NCI-H2227 (cell line): ENCODE data around the gene ENPP5.
A peak's percentile ranks its signal among the peaks of the same experiment; 100 is the strongest.
"Not testable (repeated sequence)": the region's sequence is repeated elsewhere in the genome, so short reads cannot be mapped to it uniquely, and the experiment has no call there.

Source experiments
- DNase-seq: peaks from one replicate; lab custom pipeline; 2025; ENCODE audit not compliant: unreplicated experiment; lab: John Stamatoyannopoulos, UW

Gene ENPP5

DNA sequence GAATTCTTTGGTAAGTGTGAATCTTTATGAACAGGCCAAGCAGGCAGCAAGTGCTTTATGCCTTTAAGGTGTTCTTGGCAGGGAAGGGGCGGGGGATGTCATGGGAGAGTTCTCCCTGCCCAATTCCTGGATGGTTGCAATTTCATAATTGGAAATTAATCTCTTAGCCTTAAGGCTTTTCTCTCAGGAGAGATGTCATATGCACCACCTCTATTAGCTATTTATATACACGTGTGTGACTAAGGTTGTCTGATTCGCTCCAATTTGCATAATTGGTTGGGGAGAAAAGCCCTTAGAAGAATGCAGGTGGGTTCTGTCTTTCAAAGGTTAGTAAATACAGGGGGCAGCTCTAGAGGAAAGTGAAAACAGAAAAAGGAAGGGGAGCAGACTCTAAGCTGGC lies 5.2 kb upstream of the ENPP5 start:
- DNase-seq = no peak

DNA sequence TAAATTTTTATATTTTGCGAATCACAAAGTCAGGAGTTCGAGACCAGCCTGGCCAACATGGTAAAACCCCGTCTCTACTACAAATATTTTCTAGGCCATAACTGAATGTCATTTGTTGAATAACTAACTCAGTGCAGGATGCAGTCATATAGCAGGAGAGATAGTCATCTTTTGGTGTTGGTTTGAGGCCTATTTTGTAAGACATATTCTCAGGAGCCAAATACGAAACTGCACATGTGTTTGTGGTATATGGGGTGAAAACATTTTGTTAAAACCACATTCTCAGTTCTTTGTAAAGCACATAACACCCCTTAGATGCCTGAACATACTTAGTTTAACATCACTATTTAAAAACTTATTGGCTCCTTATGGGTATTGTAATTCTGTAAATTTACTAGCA lies 4.7 kb upstream of the ENPP5 start:
- no peak for DNase-seq

DNA sequence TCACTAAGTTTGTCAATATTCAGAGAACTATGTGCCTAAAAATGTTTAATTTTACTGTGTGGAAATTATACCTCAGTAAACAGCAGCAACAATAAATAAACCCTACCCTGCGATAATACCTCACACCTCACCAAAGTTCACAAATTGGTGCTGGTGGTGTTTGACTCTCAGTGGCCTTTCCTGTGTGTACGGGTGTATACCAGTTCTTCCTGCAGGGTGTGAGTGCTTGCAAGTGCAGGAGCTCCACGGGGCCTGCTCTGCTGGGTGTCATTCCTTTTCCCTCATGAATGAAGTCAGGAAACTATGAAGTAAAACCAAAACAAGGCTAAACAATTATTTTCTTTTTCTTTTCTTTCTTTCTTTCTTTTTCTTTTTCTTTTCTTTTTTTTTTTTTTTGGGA lies 4.1 kb upstream of the ENPP5 start:
- DNase-seq = no peak

DNA sequence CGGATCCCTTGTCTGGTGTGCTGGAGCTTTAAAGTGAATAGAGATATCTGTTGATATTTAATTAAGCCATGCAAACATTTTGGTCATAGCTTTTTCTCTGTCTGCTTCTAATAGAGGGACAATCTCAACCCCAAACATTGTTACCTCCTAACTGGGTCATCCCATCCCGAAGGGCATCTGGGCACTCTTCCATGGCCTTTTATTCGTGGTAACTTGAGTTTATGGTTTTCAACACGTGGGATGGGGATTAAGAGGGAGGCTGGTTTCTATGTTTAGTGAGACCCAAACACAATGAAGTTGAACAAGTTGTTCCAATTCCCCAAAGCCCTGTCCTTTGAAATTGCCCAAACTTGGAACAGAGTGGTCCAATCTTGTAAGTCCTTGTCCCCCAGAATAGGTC lies 1.4 kb upstream of the ENPP5 start:
- no peak for DNase-seq

DNA sequence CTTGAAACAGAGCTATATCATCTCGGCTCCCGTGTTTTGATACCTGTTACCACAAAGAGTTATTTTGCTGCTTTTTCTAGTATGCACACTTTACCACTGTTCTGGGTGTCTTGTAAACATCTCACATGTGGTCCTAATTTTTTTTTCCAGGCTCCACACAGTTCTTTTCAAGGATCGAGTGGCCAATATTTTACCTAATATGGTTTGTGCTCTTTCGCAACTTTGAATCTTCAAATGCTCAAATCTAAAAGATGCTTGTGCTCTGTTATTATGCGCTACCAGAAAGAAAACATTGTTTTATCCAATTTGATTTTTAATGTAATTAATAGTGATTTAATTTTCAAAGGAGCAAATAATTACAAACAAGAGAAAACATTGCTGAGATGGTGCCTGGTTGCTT lies 10.7 kb downstream of the ENPP5 start:
- DNase-seq = no peak

DNA sequence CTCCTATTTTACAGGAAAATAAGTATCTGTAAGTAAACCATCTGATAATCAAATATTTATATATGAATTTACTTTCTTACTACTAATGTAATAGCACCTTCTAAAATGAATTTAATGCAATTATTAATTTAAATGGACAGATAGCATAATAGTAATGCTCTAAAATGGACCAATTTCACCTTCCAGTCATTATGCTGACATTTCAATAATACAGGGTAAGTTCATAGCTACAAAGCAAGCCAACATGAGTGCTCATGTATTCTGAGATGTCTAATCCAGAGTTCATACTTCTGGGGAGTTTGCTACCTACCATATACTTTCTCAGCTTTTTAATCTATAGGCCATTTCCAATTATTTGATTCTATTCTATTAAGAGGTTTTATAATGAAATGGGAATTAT lies 11.6 kb downstream of the ENPP5 start:
- no peak for DNase-seq

DNA sequence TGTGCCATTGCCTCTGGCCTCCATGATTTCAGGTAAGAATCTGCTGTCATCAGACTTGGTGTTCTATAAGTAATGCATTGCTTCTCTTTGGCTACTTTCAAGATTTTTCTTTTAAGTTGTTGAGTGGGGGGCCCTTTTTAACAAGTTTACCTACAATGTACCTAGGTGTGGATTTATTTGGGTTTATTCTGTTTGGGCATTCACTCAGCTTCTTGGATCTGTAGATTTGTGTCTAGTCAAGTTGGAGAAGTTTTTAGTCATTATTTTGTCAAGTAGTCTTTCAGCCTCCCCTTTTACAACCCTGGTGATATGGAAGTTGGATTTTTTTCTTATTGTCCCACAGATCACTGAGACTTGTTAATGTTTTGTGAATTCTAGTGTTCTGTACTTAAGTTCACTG lies 14.1 kb downstream of the ENPP5 start:
- DNase-seq = no peak

DNA sequence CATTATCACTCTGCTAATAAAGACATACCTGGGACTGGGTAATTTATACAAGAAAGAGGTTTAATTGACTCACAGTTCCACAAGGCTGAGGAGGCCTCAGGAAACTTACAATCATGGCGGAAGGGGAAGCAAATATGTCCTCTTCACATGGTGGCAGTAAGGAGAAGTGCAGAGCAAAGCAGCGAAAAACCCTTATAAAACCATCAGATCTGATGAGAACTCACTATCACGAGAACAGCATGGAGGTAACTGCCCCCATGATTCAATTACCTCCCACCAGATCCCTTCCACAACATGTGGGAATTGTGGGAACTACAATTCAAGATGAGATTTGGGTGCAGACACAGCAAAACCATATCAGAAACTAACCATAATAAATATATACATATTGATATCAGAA lies 21.7 kb downstream of the ENPP5 start:
- DNase-seq = not testable (repeated sequence)

DNA sequence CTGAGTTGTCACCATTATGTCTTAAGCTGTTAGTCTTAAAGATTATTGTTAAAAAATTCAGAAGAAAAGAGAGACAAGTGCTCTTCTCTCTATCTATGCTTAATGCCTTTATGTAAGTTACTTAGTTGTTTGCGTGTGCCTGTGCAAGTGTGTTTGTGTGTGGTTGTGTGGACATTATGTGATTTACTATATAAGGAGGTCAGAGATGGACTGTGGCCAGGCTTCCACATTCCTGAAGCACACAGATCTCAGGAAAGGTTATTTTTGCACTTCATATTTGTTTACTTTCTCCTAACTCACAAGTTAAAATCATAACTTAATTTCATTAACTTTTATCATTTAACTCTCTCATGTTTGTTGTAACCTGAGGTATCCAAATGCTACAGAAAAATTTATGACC lies 26.5 kb downstream of the ENPP5 start:
- DNase-seq = no peak

DNA sequence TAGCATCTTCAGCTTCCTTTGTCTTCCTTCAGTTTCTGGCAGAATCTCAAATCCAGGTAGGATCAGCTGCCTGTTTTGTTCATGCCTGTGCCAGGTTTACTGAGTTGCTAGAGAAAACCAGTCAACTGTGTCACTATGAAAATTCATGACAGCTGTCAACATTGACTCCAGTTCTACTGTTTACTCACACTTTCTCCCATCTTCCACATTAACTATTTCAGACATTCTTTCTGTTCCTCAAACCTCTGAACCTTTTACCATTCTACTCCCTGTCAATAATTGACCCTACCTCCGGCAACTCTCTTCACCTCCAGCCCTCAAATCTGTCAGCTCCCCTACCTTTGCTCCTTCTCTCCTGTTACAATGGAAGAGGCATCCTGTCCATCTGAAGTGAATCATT lies 32.5 kb downstream of the ENPP5 start:
- no peak for DNase-seq

DNA sequence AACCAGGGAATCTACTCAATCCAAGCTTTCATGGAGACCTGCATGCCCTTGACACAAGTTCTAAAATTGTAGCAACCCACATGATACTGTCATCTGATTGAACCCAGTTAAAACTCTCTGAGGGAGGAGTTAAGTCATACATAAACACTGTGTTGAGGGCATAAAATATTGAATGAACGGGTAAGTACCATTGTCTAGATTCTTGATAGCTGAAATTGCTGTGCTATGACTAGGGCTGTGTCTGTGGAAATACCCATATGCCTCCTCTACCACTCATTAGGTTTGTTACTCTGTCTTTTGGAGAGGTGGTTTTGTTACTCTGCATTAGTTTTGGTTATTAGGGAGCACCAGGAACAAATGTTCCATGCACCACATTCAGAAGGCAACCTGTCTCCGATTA lies 33.4 kb downstream of the ENPP5 start:
- DNase-seq = no peak

DNA sequence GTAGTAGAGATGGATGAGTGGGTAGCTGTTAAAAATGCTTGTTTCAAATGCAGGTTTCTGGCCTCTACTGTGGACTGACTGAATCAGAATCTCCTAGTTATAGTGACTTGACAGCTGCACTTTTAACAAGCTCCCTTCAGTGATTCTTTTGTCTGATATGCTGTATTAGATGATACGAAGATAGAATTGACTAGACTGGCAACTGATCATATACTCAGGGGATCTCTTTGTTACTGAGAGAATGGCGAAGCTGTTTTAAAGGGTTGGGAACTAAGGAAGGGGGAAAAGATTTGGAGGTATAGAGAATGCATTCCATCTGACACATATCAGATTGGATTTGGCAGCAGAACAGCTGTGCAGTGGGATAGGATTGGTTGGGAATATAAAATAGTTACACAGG lies 33.9 kb downstream of the ENPP5 start:
- no peak for DNase-seq

DNA sequence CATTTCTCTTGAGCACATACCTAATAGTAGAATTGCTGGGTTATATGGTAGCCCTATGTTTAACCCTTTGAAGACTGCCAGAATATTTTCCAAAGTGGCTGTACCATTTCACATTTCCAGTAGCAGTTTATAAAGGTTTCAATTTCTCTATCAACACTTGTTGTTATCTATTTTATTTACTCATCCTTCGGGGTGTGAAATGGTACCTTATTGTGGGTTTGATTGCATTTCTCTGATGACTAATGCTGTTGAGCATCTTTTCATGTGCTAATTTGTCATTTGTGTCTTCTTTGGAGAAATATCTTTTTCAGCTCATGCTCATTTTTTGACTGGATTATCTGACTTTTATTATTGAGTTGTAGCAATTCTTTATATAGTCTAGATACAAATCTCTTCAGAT lies 35.6 kb downstream of the ENPP5 start:
- no peak for DNase-seq

DNA sequence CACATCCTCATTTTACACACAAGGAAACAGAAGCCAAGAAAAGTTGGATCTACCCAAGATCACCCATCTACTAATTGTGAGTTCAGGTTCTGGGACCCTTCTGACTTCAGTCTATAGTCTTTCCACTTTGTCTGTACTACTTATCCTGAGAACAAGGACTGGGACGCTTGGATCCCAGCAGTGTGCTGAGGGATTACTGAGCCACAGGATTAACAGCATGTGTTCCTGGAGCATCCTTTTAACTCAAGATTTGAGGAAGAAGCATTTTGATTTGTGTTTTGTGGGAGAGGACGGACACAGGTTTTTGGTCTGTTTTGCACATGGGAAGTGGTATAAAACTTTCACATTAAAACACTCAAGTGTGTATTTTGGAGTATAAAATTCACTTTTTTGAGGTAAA lies 36.6 kb downstream of the ENPP5 start:
- DNase-seq = no peak

DNA sequence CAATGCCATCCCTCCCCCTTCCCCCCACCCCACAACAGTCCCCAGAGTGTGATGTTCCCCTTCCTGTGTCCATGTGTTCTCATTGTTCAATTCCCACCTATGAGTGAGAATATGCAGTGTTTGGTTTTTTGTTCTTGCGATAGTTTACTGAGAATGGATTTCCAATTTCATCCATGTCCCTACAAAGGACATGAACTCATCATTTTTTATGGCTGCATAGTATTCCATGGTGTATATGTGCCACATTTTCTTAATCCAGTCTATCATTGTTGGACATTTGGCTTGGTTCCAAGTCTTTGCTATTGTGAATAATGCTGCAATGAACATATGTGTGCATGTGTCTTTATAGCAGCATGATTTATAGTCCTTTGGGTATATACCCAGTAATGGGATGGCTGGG lies 39.5 kb downstream of the ENPP5 start:
- not testable (repeated sequence) for DNase-seq

DNA sequence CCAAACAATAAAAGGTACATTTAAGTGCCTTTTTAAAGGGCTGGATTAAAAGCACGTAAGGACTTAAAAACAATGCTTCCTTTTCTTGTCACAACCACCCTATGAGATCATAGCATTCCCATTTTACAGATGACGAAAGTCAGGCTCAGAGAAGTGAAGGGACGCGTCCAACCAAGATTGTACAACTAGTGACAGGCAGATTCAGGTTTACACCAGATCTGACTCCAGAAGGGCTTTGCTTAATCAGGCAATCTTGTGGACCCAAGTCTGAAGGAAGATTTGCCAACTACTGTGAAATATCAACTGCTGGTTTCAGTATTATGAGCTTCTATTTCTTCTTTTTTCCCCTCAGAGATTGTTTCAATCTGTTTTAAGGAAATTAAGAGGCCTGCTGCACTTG lies 40.1 kb downstream of the ENPP5 start:
- no peak for DNase-seq

DNA sequence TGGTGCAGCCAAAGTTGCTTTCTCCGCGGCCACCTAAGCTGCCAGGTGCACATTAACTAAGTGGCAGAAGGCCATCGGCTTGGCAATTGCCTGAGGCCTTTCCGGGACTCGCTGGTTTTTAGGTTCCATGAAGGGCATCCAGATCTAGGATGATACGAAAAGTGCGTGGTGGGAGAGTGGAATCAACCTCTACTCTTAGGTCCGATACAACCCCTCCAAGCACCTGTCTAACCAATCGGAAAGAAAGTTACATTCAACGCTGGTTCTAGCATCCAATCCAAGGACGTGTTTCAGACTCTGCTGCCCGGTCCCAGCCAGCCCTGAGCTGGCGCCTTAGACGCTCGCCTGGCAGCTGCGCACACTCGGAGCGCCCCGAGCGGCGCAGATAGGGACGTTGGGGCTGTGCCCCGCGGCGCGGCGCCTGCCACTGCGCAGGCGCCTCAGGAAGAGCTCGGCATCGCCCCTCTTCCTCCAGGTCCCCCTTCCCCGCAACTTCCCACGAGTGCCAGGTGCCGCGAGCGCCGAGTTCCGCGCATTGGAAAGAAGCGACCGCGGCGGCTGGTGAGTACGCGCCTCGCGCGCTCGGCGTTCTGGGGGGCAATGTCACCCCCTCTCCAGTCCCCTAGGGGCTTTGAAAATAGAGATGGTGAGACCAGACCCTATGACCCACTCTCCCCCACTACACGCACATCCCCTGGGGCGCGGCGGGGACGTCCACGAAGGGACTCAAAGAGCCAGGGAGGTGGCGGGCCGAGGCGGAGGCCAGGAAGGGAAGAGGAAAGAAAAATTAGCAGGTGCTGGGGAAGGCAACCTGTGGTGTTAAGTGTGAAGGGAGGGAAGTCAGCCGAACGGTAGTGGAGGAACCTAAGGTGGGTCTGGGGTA lies 40.9 kb downstream of the ENPP5 start, which contains the start of gene ENPP4:
Gene ENPP4 (plus strand): TSS at position 361 of the 883 bp plus-strand sequence. CDS start 9,595 bp downstream, outside the sequence.
- peak; percentile 95 for DNase-seq

DNA sequence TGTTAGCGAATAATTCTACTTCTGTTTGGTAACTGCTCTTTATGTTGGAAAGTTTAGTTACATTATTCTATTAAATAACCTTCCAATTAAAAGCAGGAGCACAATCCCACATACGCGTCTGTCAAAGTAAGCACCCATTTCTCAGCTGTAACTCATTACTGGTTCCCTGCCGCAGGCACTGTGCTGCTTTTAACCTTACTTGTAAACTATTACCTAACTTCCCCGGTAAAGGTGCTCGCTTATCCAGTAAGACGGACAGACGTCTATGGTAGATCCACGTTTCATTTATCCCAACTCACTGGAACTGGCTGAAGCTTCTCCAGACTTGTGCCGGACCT lies 41.5 kb downstream of the ENPP5 start:
- no peak for DNase-seq

DNA sequence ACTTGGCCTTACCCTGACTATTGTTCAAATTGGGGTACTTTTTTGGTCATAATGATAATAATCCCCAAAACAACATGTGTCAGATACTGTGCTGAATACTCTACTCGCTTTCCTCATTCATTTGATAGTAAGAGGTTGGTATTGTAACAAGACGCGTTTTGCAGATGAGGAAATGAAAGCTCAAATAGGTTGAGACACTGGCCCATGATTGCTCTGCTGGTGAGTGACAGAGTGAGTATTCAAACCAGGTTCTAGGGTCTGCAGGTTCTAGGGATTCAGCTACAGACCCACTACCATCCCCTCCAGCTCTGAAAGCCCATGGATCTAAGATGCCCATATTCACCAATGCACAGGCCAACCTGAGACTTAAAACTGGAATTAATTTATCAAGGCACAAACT lies 42.3 kb downstream of the ENPP5 start:
- DNase-seq = no peak

DNA sequence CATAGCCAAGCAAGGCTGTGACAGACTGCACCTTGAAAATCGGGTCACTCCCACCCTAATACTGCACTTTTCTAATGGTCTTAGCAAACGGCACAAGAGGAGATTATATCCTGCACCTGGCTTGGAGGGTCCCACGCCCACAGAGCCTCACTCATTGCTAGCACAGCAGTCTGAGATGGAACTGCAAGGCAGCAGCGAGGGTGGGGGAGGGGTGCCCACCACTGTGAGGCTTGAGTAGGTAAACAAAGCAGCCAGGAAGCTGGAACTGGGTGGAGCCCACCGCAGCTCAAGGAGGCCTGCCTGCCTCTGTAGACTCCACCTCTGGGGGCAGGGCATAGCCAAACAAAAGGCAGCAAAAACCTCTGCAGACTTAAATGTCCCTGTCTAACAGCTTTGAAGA lies 51.1 kb downstream of the ENPP5 start:
- DNase-seq = not testable (repeated sequence)

DNA sequence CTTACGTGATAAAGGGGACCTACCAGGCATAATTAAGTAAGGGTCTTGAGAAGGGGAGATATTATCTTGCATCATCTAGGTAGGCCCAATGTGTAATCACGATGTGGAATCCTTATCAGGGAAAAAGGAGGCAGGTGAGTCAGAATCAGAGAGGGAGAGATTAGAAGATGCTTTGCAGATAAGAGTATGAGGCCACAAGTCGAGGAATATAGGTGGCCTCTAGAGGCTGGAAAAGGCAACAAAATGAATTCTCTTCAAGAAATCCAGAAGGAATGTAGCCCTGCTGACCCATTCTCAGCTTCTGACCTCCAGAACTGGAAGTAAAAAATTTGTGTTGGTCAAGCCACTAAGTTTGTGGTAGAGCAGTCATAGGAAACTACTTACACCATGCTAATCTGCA lies 51.9 kb downstream of the ENPP5 start:
- no peak for DNase-seq

DNA sequence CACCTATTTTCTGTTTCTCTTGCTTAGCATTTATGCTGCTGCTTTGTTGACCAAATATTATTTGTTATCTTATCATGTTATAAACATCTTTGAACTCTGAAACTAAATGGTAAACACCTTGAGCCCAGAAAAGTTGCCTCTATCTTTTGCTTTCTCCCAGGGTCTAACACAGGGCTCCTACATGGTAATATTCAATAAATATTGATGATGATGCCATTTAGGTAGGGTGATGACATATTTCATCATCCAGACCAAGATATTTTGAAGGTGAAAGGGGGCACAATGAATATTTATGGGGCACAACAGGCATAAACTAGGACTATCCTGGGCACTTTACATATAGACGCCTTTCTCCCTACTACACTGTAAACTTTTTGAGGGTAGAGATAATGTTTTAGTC lies 52.6 kb downstream of the ENPP5 start:
- DNase-seq = no peak

DNA sequence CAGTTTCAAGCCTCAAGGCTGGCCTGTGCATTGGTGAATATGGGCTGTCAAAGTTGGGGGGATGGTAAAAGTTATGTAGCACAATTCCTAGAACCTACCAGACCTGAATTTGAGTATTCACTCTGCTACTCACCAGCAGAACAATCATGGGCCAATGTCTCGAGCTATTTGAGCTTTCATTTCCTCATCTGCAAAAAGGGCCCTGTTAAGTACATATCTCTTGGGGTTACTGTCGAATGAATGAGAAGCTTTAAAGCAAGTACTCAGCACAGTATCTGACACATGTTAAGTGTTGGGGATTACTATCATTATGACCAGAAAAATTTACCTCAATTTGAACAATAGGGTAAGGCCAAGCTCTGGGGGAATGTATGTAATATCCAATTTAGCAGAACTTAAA lies 54.5 kb downstream of the ENPP5 start:
- DNase-seq = no peak
